Ovary (tissue), 9 donors: ENCODE results near the gene LAMA2. TPM values are rescaled to one million over a fixed set of nuclear protein-coding genes. Genes with fewer than 3 reads are reported as not detected.

Experiments
- DNase-seq, 5 donors: peaks; one replicate each; pipeline ENCODE4 v3.0.0-alpha.2; 2019 to 2020
- H3K27ac ChIP-seq, 2 donors: fragments of 200-600 bp; one replicate each; pipeline versions ENCODE4 v1.5.1 to v1.8.0; 2019 to 2022
- H3K27me3 ChIP-seq: fragments of 200-600 bp; one replicate; pipeline ENCODE4 v1.8.0; 2022
- H3K36me3 ChIP-seq: fragments of 200-600 bp; sonication (generic); one replicate; pipeline ENCODE4 v1.5.1; 2019
- H3K4me1 ChIP-seq: one replicate; pipeline ENCODE4 v1.8.1; 2013; ENCODE audit warnings: mild to moderate bottlenecking, moderate library complexity; ENCODE audit not compliant: insufficient read depth
- H3K4me3 ChIP-seq: fragments of 200-600 bp; sonication (generic); one replicate; pipeline ENCODE4 v1.5.1; 2017
- H3K9me3 ChIP-seq, 2 donors: fragments of 200-600 bp in 1 of 2; sonication (generic) in 1 of 2; one replicate each; pipeline versions ENCODE4 v1.5.1 to v1.8.1; 2013 to 2019; ENCODE audit warnings: mild to moderate bottlenecking in 1 of 2, moderate library complexity in 1 of 2
- EP300 ChIP-seq: sonication (generic); formaldehyde crosslinking; IDR thresholded peaks from one replicate; pipeline ENCODE4 v1.6.1; 2017; ENCODE audit warnings: antibody characterized with exemption
- POLR2A ChIP-seq: fragments of 450-650 bp; IDR thresholded peaks from one replicate; pipeline ENCODE4 v1.6.1; 2017; ENCODE audit warnings: antibody characterized with exemption, mild to moderate bottlenecking, moderate library complexity
- WGBS, 3 donors: extraction: QIAGEN DNeasy Blood & Tissue Kit in 1 of 3; methylation state at CpG; one replicate each; pipeline versions ENCODE4 v1.1.5 to v1.1.7; 2013 to 2017; 5-methylcytosine and 5-hydroxymethylcytosine counted together
- intact Hi-C, 4 donors: fragments of 100-400 bp; cut with DNase I; formaldehyde crosslinking; loops; one replicate each; pipeline versions ENCODE4 v1.11.0 to v1.15.1; 2022 to 2023
- polyA plus RNA-seq, 2 donors: library from polyadenylated mRNA; stranded (reverse); fragments of 200-250 nt in 1 of 2; fragments of 350-450 nt in 1 of 2; fragmentation: Illumina TruSeq in 1 of 2; extraction: RNeasy Lipid Tissue Mini Kit (QIAGEN cat#74804) in 1 of 2; gene quantifications; one replicate each; pipeline ENCODE4 v1.2.3, GENCODE V29; 2013 to 2014
- total RNA-seq, 7 donors: library from RNA; depleted of rRNA in 2 of 7; stranded (reverse); fragments of >200 nt in 2 of 7; fragmentation: NEBNext Ultra II Directional in 3 of 7; extraction: Animal tissue kit (Norgen Biotek cat#: 25700) in 3 of 7; gene quantifications; one replicate each; pipeline versions ENCODE4 v1.1.0 to v1.2.4, GENCODE V29; 2016 to 2023
- TF ChIP-seq, protein P1 (sequence below), 3 donors: fragments of 450-650 bp in 2 of 3; fragments of 200-600 bp in 1 of 3; IDR thresholded peaks; one replicate each; pipeline versions ENCODE4 v1.5.1 to v1.8.0; 2016 to 2022; ENCODE audit warnings: antibody characterized with exemption in 3 of 3, mild to moderate bottlenecking in 1 of 3
- donor health status: DM: no; HTN: no; CAD: no; lungs with moderate emphysema.
- donor health status: DM: no; HTN: no; CAD: no.
- donor health status: Bipolar disorder and iron deficiency.
- donor health status: DM: yes; HTN: yes; CAD: no.
- donor health status: DM: no; HTN: no; CAD: no.
- donor health status: DM: yes; HTN: yes; CAD: no.

Gene LAMA2
- total and polyA plus RNA-seq, 9 donors, result 42.5 to 226 (median 121) TPM

DNA sequence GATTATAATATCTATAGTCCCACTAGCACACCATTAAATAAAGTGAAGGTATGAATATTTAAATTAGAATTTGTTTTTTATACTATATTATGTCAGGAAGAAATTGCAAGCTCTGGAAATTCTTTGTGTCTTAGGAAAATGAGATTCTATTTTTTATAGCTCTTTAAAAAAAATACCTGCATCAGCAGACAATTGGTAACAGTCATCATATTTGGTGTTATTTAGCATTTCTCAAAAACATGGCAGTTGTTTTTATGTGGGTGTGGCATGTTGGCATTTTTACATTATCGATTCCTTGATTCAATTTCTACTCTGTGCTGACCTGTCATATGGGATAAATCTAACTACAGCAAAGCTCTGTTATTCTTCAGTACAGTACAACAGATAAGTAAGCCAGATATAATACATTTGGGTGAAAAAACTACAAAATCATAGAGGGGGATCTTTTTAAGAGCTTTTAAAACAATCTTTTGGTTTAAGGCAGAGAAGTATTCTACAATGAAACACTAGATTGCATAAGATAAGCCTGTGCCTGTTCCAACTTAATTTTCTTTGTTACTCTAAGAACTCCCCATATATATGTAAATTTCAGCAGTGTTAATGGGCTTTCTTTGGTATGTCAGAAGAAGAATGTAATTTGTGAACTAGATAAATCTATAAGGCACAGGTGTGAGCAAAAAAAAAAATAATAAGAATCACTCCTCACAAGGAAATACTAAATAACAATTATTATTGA is 71.5 kb downstream of the LAMA2 start:
- DNase-seq, result no peak
- intact Hi-C loops, result no loop called here
- no peak for TF ChIP-seq EP300
- TF ChIP-seq, protein P1, sequence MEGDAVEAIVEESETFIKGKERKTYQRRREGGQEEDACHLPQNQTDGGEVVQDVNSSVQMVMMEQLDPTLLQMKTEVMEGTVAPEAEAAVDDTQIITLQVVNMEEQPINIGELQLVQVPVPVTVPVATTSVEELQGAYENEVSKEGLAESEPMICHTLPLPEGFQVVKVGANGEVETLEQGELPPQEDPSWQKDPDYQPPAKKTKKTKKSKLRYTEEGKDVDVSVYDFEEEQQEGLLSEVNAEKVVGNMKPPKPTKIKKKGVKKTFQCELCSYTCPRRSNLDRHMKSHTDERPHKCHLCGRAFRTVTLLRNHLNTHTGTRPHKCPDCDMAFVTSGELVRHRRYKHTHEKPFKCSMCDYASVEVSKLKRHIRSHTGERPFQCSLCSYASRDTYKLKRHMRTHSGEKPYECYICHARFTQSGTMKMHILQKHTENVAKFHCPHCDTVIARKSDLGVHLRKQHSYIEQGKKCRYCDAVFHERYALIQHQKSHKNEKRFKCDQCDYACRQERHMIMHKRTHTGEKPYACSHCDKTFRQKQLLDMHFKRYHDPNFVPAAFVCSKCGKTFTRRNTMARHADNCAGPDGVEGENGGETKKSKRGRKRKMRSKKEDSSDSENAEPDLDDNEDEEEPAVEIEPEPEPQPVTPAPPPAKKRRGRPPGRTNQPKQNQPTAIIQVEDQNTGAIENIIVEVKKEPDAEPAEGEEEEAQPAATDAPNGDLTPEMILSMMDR (IDR thresholded peaks at IDR 0.05), result no peak
- TF ChIP-seq POLR2A, result no peak
- Histone ChIP-seq H3K4me3 (no peak overlapping the region), H3K36me3 (no peaks in the 10 kb centered on the region), H3K27me3 (no peaks in the 10 kb centered on the region), H3K27ac (no peak overlapping the region), H3K9me3 (no peaks in the 10 kb centered on the region), H3K4me1 (peaks cover 2% of the 10 kb centered on the region)
- WGBS, 3 donors, result 58 to 78% (median 70%) methylated on average over 1 of the region's 1 CpG

DNA sequence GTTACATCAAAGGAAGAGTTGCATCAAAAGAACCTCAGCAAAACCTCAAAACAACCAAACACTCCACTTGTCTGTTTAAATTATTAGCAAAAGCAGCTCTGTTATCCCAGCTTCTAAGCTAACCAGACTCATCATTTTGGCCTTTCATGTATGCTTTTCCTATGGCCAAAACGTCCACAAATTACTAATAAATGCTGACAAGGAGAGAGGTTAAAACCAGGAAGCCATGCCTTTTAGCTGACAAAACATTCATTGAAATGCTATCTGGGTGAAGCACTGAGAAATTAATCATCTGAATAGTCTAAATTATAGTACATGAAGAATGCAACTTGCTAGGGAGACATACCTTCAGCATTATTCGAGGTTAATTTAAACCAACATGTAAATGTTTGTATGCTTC is 80.6 kb downstream of the LAMA2 start:
- Histone ChIP-seq H3K4me1 (no peaks in the 10 kb centered on the region), H3K36me3 (no peaks in the 10 kb centered on the region), H3K9me3 (no peaks in the 10 kb centered on the region), H3K27me3 (no peaks in the 10 kb centered on the region), H3K27ac (no peak overlapping the region), H3K4me3 (no peak overlapping the region)
- intact Hi-C loops, result no loop called here
- WGBS, 3 donors, result 40 to 43% (median 42%) methylated on average over 2 of the region's 2 CpGs
- TF ChIP-seq POLR2A (no peak), EP300 (no peak)
- DNase-seq, result no peak

DNA sequence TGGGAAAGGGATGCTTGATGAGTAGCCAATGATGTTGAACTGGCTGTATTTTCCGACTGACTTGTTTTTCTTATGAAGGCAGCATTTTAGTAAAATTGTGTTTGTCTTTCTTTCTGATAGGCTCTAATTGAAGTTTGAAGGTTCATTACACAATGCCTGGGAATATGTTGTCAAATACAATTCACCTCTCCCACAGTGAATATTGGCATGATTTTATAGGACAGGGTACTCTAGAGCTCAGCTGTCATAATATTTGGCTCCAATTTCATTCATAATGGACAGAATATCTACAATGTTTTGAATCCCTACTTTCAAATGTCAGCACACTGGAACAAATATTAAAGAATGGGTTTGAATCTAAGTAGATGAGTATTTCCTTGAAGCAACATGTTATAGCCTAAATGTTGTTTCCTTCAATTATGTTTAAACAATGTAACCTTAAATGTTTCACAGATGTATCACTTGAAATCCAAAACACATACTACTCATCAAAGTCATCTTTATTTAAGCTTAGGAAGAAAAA is 81.4 kb downstream of the LAMA2 start:
- no peaks in the 10 kb centered on the region for H3K9me3 ChIP-seq
- no peak for DNase-seq
- intact Hi-C loops, result no loop called here
- no peak for TF ChIP-seq POLR2A
- H3K4me1 ChIP-seq, result no peaks in the 10 kb centered on the region
- no peaks in the 10 kb centered on the region for H3K27me3 ChIP-seq
- H3K36me3 ChIP-seq, result no peaks in the 10 kb centered on the region
- 66 to 81% (median 70%) methylated on average over 1 of the region's 1 CpG for WGBS, 3 donors
- H3K27ac ChIP-seq, result no peak overlapping the region
- no peak overlapping the region for H3K4me3 ChIP-seq

DNA sequence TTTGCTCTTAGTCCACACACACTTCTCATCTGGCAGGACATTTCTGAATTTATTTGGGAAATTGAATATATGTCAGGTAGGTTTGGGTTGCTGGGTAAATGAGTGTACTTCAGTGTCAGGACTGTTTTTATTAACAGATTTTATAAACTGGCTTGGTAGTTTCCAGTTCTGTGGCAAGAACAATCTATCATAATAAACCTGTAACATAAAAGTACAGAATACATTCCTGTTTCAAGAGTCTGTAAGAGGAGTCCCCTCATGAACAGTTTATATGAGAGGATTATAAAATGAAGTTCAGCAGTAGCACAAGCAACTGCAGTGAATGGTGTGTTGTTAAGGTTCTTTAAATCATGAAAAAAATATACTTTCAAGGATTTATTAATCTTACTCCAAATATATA is 81.8 kb downstream of the LAMA2 start:
- Histone ChIP-seq H3K4me3 (no peak overlapping the region), H3K9me3 (no peaks in the 10 kb centered on the region), H3K36me3 (no peaks in the 10 kb centered on the region), H3K27ac (no peak overlapping the region), H3K27me3 (no peaks in the 10 kb centered on the region), H3K4me1 (no peaks in the 10 kb centered on the region)
- DNase-seq, result no peak
- intact Hi-C loops, result no loop called here
- TF ChIP-seq EP300 (no peak), POLR2A (no peak)
- TF ChIP-seq, protein P1 (IDR thresholded peaks at IDR 0.05), result no peak

DNA sequence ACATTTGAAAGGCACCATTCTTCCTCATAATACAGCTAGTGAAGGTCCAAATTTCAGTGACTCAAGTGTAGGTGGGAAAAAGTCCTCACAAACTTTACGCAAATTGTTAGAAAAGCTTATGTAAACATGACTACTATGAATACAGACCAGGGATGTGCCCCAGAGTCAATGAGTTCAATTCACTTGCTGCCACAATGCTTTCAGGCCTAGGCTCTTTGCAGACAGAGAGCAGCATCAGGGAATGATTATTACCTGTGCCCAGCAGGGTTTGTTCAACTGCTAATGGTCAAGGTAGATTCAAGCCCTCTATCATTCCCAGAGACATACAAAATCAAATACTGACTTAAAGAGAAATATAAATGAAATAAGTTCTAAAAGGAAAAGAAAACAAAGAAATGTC is 84.0 kb downstream of the LAMA2 start:
- intact Hi-C loops, result no loop called here
- no peak overlapping the region for H3K4me3 ChIP-seq
- no peak overlapping the region for H3K27ac ChIP-seq
- TF ChIP-seq EP300 (no peak), POLR2A (no peak)
- TF ChIP-seq, protein P1 (IDR thresholded peaks at IDR 0.05), result no peak
- no peak for DNase-seq
- 94 to 100% (median 99%) methylated on average over 1 of the region's 1 CpG for WGBS, 3 donors
- no peaks in the 10 kb centered on the region for H3K9me3 ChIP-seq
- peaks cover 2% of the 10 kb centered on the region for H3K4me1 ChIP-seq
- H3K36me3 ChIP-seq, result no peaks in the 10 kb centered on the region
- no peaks in the 10 kb centered on the region for H3K27me3 ChIP-seq
